ENCODE measurements around the gene MISP3. TPM values are rescaled to one million over a fixed set of nuclear protein-coding genes. Genes with fewer than 3 reads are reported as not detected.

The MISP3 gene
- total RNA-seq, 4 donors from 2014 or later, result 1.6 to 3.0 (median 2.8) TPM; not detected in 1

GRCh38 chr19:14116918-14117578 lies 44.5 kb downstream of the MISP3 start:
- DNase-seq (ENCODE audit: low spot score) (no peak), ATAC-seq (ENCODE audit: low FRiP score) (peak; percentile 3)
- TF ChIP-seq, protein P1, sequence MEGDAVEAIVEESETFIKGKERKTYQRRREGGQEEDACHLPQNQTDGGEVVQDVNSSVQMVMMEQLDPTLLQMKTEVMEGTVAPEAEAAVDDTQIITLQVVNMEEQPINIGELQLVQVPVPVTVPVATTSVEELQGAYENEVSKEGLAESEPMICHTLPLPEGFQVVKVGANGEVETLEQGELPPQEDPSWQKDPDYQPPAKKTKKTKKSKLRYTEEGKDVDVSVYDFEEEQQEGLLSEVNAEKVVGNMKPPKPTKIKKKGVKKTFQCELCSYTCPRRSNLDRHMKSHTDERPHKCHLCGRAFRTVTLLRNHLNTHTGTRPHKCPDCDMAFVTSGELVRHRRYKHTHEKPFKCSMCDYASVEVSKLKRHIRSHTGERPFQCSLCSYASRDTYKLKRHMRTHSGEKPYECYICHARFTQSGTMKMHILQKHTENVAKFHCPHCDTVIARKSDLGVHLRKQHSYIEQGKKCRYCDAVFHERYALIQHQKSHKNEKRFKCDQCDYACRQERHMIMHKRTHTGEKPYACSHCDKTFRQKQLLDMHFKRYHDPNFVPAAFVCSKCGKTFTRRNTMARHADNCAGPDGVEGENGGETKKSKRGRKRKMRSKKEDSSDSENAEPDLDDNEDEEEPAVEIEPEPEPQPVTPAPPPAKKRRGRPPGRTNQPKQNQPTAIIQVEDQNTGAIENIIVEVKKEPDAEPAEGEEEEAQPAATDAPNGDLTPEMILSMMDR (IDR thresholded peaks at IDR 0.05), result no peak

DNA sequence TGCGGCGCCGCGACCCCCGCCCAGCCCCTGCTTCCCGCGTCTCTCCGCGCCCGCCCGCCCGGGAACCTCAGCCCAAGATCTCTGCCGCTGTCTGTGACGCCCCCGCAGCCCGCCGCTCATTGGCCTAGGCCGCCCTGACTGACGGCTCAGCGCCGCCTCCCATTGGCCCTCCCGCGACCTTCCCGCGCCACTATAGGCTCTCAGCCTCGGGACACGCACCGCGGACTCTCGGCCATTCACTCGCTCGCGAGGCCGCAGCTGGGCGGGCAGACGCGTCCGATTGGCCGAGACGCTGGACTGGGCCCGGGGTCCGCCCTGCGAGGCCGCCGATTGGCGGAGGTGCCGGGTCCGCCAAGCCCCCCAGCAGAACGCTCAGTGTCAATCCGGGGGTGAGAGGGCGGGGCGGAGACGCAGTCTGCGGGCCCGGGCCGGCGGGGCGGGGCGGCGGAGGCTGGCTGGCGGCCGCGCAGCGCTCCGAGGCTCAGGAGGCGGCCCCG lies 45.1 kb downstream of the MISP3 start, which contains the start of gene PRKACA:
Gene PRKACA (minus strand): TSS at position 95 of the 497 bp plus-strand sequence. CDS start 215 bp downstream, outside the sequence.
- peak; percentile 91 for DNase-seq (ENCODE audit: low spot score)
- TF ChIP-seq, protein P1 (IDR thresholded peaks at IDR 0.05), result no peak
- ATAC-seq (ENCODE audit: low FRiP score), result peak; percentile 96

DNA sequence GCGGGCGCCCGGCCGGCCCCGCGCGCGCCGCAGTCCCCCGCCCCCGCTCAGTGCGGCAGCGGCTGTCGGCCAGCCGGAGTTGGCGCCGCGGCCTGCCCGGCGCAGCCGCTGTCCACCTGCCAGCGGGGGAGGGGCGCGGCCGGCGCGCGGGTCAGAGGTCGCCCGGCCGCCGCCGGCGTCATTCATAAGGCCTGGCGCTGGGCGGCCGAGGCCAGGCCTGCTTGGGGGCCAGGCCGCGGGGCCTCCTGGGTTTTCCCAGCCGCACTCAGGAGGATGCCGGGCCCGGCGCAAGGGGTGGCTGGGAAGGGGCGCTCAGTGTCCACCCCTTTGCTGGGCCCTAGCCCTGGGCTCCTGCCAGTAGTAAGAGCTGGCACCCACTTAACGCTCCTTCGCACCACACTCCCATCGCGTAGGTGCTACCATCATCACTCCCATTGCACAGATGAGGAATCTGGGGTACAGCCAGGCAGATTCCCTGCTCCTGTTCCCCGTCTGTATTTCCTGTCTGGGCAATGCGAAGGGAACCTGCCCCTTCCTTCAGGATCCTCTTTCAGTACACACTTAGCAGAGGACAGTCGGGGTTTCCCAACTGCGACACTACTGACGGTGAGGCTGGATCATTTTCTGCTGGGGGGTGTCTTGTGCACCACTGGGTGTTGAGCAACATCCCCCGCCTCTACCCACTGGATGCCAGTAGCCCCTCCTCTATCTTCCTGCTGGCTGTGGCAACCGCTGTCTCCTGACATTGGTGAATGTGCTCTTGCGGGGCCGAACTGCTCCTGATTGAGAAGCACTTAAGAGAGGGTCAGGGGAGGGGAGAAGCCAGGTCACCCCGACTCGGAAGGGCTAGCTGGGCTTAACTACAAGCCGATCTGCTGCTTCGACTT lies 45.8 kb downstream of the MISP3 start:
- peak; percentile 69 for DNase-seq (ENCODE audit: low spot score)
- ATAC-seq (ENCODE audit: low FRiP score), result peak; percentile 66
- TF ChIP-seq, protein P1 (IDR thresholded peaks at IDR 0.05), result no peak

DNA sequence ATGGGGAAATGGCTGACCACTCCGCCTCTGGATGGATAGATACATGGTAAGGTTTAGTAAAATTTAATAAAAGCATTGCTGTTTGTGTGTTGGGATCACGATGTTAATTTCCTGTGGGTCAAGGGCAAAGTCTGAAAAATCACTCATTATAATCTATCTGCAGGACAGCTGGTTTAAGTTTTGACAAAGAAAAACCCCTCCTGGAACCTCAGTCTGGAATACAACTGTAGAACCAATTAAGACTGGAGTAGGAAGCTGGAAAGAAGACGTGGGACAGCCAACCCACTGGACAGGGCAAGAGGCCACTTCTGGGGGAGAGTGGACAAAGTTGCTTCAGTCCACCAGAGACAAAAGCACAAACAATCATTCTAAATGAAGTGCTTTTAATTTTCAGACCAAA lies 46.6 kb downstream of the MISP3 start:
- ATAC-seq (ENCODE audit: low FRiP score) (no peak), DNase-seq (ENCODE audit: low spot score) (no peak)
- TF ChIP-seq, protein P1 (IDR thresholded peaks at IDR 0.05), result no peak

DNA sequence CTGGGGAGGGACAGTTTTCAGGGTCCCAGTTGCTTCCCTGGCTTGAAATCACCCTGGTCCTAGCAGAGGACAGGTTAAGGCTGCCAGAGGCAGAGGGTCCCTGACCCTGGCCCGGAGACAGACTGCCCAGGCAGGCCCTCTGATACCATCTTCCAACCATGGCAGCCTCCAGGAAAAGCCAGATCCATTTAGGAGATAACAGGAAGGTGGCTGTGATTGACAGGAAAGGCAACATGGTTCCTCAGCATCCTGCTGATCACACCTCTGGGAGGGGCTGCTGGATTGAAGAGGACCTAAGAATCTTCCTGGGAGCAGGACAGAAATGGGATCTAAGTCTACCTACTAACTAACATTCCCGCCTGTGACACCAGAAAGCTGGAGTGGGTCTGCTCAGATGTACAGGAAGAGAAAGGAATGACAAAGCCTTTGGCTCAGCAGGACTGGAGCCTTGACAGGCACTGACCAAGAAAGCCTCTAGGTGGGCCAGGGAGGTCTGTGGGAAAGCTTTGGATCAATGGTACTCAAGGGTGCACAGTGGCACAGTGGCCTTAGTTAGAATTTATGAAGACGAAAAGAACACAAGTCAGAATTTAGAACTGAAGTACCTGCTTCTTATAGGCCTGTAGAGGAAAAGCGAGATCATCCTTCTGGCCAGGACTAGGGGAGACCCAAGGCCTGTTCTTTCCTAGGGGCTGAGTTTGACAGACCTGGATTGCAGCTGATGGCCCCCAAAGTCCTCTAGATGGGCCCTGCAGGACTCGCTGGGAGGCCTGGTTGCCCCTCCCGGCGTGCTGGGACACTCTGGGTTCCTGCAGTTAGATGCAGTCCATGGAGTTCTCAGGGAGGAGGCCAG lies 47.3 kb downstream of the MISP3 start:
- DNase-seq (ENCODE audit: low spot score) (no peak), ATAC-seq (ENCODE audit: low FRiP score) (no peak)
- TF ChIP-seq, protein P1 (IDR thresholded peaks at IDR 0.05), result no peak

GRCh38 chr19:14120497-14120780 lies 47.9 kb downstream of the MISP3 start:
- DNase-seq (ENCODE audit: low spot score), result no peak

More at GRCh38 chr19:14120497-14120780, 47.9 kb downstream of the MISP3 start:
- TF ChIP-seq, protein P1 (IDR thresholded peaks at IDR 0.05), result no peak
- no peak for ATAC-seq (ENCODE audit: low FRiP score)
